HG03097 (cell line): ENCODE data around the gene SNAP91.
"Not testable (repeated sequence)": the region's sequence is repeated elsewhere in the genome, so short reads cannot be mapped to it uniquely, and the experiment has no call there.

Experiments used
- ATAC-seq: cut with Tn5 transposase; IDR thresholded peaks from one replicate; pipeline ENCODE4 v1.9.1; 2021; ENCODE audit not compliant: unreplicated experiment, low FRiP score

The SNAP91 gene

DNA sequence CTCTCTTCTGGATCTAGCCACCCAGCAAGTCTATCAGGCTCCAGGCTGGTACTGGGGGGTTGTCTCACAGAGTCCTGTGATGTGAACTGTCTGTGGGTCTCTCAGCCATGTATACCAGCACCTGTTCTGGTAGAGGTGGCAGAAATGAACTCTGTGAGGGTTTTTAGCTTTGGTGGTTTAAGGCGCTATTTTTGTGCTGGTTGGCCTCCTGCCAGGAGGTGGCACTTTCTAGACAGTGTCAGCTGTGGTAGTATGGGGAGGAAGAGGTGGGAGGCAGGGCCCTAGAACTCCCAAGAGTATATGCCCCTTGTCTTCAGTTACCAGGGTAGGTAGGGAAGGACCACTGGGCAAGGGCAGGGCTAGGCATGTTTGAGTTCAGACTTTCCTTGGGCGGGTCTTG lies 75.8 kb downstream of the SNAP91 start:
- ATAC-seq, result no peak

DNA sequence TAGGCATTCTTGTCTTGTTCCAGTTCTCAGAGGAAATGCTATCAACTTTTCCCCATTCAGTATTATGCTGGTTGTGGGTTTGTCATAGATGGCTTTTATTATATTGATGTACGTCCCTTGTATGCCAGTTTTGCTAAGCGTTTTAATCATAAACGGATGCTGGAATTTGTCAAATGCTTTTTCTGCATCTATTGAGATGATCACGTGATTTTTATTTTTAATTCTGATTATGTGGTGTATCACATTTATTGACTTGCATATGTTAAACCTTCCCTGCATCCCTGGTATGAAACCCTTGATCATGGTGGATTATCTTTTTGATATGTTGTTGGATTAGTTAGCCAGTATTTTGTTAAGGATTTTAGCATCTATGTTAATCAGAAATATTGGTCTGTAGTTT lies 79.0 kb downstream of the SNAP91 start:
- not testable (repeated sequence) for ATAC-seq

DNA sequence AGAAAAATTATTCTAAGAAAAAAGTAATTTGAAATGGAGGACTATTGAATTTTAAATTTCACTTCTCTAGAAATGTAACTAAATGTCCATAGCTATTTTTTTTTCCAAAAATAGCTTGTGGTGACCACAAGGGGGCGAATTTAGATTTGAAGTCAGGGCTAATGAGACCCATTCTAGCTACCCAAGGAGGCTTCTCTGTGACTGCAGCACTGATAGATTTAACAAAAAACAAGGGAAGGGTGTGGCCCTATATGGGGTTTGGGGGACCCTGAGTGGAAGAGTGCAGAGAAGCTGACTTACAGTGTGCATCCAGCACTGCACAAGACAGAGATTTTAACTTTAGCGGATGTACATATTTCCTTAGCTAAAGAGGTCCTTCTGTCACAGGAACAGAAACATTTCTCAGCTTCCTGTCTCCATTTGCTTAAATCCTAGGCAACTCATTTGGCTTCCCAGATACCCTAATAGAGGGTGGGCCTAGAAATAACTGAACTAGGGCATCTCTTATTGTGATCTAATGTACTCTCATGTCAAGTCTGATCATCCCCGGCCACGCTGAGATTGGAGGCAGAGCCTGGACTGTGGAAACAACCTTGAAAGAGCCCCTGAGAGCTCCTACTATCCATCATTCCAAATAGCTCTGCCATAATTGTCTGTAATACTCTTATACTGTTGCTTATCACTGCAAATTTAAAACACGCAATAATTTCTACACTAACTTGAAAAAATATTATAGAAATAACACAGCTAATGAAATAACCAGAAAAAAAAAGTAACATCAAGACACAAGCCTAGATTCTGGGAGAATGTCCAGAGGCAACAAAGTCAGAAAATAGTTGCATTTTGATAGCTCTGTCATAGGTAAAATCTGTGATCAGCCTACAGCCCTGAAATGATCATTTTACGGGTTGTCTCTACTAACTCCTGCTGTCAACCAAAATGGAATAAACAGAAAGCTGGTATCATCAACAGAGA lies 93.6 kb downstream of the SNAP91 start:
- ATAC-seq, result no peak

- ATAC-seq, result no peak
These were observed 95.5 kb downstream of the SNAP91 start for GRCh38 chr6:83613378-83613777.

GRCh38 chr6:83609248-83609647 lies 99.7 kb downstream of the SNAP91 start:
- no peak for ATAC-seq

- ATAC-seq, result no peak
These were observed 103.4 kb downstream of the SNAP91 start for GRCh38 chr6:83605517-83605916.

- ATAC-seq, result no peak
These were observed 105.3 kb downstream of the SNAP91 start for GRCh38 chr6:83603551-83603950.

GRCh38 chr6:83601119-83601518 lies 107.8 kb downstream of the SNAP91 start:
- ATAC-seq, result no peak

GRCh38 chr6:83600459-83600858 lies 108.4 kb downstream of the SNAP91 start:
- ATAC-seq, result no peak

GRCh38 chr6:83597511-83597910 lies 111.4 kb downstream of the SNAP91 start:
- no peak for ATAC-seq

GRCh38 chr6:83597051-83597450 lies 111.8 kb downstream of the SNAP91 start:
- ATAC-seq, result no peak

DNA sequence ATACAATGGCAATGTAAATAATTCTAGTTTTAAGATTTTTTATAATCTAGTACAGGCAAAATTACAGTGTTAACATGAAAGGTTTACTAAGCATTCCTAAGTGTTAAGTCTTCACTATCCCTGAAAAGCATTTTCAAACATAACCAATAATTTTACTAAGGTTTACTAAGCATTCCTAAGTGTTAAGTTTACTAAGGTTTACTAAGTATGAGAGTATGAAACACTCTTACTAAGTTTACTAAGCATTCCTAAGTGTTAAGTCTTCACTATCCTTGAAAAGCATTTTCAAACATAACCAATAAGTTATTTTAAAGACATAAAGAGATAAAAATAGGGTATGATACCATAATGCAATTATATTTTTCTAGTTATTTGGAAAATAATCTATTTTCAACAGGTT lies 114.0 kb downstream of the SNAP91 start:
- ATAC-seq, result no peak

- ATAC-seq, result no peak
These were observed 115.5 kb downstream of the SNAP91 start for GRCh38 chr6:83593395-83593785.

GRCh38 chr6:83592770-83593394 lies 116.0 kb downstream of the SNAP91 start:
- peak; percentile 89 for ATAC-seq

GRCh38 chr6:83590416-83590815 lies 118.5 kb downstream of the SNAP91 start:
- no peak for ATAC-seq

DNA sequence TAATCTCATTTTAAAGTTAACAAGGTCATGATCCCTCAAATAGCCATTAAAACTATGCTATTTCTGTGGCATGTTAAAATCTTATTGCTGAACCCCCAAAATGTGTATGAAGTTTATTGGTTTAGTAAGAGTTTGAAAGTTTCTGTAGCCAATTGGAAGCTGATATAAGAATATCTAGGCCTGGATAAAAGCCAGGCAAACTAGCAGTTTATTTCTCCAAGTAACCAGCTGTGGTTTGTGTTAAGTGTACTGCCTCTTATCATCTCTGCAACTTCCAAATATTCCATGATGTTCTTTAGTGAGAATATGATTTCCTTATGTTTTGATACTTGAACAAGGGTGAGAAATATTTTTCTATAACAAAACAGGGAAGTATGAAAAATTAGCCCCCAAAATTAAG lies 119.8 kb downstream of the SNAP91 start:
- ATAC-seq, result no peak

DNA sequence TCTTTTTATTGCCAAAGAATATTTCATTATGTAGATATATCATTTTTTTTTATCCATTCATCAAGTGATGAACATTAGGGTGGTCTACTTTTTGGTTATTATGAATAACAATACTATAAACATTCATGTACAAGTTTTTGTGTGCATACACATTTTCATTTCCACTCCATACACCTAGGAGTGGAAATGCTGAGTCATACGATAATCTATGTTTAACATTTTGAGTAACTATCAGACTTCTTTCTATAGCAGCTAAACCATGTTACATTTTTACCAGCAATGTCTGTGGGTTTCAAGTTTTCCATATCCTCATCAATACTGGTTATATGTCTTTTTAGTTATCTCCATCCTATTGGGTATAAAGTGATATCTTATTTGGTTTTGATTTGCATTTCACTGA lies 130.8 kb downstream of the SNAP91 start:
- ATAC-seq, result no peak

GRCh38 chr6:83574783-83575182 lies 134.1 kb downstream of the SNAP91 start:
- ATAC-seq, result no peak

DNA sequence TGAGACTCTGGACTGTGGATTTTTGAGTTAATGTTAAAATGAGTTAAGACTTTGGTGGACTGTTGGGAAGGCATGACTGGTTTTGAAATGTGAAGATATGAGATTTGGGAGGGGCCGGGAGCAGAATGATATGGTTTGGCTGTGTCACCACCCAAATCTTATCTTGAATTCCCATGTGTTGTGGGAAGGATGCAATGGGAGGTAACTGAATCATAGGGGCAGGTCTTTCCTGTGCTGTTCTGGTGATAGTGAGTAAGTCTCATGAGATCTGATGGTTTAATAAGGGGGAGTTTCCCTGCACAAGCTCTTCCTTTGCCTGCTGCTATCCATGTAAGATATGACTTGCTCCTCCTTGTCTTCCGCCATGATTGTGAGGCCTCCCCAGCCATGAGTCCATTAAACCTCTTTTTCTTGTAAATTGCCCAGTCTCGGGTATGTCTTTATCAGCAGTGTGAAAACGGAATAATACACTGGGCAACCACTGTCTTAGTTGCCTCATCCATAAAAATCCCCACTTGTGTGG lies 137.2 kb downstream of the SNAP91 start:
- ATAC-seq, result not testable (repeated sequence)

GRCh38 chr6:83558975-83559374 lies 149.9 kb downstream of the SNAP91 start:
- no peak for ATAC-seq

GRCh38 chr6:83556871-83557270 lies 152.0 kb downstream of the SNAP91 start:
- no peak for ATAC-seq

DNA sequence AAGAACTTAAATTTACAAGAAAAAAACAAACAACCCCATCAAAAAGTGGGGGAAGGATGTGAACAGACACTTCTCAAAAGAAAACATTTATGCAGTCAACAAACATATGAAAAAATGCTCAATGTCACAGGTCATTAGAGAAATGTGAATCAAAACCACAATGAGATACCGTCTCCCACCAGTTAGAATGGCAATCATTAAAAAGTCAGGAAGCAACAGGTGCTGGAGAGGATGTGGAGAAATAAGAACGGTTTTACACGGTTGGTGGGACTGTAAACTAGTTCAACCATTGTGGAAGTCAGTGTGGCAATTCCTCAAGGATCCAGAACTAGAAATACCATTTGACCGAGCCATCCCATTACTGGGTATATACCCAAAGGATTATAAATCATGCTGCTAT lies 157.2 kb downstream of the SNAP91 start:
- not testable (repeated sequence) for ATAC-seq
